HG03521 (cell line): Measurements from ENCODE around the gene INPP5A.
"Not testable (repeated sequence)": the region's sequence is repeated elsewhere in the genome, so short reads cannot be mapped to it uniquely, and the experiment has no call there.

Experiments
- ATAC-seq: cut with Tn5 transposase; IDR thresholded peaks from one replicate; pipeline ENCODE4 v1.9.1; 2021; ENCODE audit warnings: mild to moderate bottlenecking, moderate library complexity; ENCODE audit not compliant: unreplicated experiment

INPP5A gene, protein sequence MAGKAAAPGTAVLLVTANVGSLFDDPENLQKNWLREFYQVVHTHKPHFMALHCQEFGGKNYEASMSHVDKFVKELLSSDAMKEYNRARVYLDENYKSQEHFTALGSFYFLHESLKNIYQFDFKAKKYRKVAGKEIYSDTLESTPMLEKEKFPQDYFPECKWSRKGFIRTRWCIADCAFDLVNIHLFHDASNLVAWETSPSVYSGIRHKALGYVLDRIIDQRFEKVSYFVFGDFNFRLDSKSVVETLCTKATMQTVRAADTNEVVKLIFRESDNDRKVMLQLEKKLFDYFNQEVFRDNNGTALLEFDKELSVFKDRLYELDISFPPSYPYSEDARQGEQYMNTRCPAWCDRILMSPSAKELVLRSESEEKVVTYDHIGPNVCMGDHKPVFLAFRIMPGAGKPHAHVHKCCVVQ

DNA sequence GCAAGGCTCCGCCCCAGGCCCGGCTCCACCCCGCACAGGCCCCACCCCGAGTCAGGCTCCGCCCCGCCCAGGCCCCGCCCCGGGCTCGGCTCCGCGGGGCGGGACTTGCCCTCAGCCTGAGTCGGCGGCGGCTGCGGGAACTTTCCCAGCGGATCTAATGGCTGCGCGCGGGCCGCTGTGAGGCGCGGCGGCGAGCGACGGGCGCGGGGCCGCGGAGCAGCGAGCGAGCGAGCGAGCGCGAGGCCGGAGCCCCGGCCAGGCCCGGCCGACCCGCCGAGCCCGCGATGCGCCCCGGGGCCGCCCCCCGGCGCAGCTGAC is at the start of gene INPP5A:
TSS of gene INPP5A (plus strand) at position 104 of the 318 bp plus-strand sequence. CDS start 310 bp downstream, outside the sequence.
- ATAC-seq = peak; percentile 70

DNA sequence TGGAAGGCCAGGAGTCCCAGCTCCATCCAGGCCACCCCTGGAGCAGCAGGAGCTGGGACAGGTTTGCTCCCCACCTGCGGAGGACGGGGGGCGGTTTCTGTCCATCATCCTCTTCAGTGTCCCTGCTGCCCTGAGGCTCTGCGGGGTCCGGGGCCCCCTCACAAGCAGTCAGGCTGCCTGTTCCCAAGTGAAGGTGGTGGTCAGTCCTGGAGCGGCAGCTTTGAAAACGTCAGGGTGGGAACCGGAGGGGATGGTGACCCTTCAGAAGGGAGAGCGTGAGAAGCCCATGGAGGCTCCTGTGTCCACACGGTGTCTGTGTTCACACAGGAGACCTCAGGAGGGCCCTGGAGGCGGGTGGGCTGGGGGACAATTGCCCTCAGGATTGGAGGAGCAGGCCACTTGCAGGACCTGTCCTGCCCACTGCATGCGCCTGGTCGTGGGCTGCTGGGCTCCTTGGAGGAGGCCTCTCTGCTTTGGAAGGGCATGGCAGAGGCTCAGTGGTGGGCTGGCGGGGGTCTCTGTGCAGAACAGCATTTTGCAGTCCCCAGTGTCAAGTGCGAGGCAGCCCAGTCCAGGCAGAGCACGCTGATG is 49.3 kb upstream of the INPP5A start:
- ATAC-seq = no peak

DNA sequence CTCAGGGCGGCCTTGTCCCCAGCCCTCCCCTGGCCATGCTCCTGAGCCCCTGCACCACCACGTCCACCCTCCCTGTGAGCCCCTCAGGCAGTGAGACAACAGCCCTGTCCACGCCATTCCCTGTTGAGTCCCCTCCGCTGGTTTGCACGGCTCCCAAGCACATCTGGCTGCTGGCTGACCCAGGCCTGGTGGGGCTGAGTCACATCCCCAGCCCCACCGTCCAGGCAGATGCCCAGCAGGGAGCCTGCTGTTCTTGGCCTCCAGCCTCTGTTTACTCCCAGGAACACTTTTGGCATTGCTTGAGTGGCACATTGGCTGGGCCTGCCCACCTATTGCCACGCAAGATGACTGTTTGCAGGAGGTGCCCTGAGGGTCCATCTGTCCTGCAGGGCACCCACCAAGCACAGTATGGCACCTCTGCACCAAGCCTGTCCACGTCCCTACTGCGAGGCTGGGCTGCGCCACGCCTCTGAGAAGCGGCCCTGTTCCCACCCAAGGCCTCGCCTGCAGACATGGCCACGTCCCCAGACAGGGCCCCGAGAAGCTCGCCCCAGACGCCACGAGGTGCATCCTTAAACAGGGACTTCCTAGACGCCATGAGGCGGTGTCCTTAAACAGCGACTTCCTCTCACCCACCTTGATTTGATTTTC is 48.4 kb upstream of the INPP5A start:
- no peak for ATAC-seq

DNA sequence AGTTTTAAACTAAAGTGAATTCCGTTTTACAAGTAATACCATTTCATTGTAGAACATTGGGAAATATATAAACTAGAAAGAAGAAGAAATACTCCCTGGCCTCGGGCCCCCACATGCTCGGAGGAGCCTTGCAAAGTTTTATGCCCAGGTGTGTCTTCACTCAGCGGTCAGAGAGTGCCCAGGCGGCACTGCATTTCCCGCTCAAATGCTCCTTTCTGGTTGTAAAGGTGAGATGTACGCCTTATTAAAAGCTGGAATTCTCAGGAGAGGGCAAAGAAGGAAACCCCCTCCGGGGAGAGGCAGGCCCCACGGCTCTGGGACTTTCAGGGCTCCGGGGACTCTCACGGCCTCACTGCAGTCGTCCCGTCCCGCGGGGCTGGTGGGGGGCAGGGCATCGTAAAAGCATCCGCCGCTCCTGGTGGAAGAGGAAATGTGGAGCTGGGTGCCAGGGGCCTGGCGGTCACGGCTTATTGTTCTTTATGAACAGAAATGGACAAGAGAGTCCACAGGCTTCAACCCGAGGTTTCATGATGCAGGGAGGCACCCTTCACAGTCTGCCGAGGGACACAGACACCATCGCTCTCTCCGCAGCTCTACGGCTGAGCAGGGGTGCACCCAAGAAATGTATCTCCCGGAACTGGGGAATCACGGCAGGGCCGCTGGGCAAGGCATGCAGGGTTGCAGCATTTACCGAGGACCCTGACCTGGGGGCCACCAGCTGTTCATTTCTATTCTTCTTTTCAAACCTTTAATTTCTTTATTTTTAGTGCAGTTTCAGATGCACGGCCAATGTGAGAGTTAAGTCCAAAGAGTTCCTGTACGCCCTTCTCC is 47.7 kb upstream of the INPP5A start:
- no peak for ATAC-seq

DNA sequence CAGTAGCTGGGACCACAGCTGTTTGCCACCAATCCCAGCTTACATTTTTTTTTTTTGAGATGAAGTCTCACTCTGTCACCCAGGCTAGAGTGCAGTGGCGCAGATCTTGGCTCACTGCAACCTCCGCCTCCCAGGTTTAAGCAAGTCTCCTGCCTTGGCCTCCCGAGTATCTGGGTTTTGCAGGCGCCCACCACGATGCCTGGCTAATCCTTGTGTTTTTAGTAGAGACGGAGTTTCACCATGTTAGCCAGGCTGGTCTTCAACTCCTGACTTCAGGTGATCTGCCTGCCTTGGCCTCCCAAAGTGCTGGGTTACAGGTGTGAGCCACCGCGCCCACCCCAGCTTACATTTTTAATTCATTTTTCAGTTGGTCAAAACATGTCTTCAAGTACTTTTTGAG is 46.1 kb upstream of the INPP5A start:
- ATAC-seq = not testable (repeated sequence)

DNA sequence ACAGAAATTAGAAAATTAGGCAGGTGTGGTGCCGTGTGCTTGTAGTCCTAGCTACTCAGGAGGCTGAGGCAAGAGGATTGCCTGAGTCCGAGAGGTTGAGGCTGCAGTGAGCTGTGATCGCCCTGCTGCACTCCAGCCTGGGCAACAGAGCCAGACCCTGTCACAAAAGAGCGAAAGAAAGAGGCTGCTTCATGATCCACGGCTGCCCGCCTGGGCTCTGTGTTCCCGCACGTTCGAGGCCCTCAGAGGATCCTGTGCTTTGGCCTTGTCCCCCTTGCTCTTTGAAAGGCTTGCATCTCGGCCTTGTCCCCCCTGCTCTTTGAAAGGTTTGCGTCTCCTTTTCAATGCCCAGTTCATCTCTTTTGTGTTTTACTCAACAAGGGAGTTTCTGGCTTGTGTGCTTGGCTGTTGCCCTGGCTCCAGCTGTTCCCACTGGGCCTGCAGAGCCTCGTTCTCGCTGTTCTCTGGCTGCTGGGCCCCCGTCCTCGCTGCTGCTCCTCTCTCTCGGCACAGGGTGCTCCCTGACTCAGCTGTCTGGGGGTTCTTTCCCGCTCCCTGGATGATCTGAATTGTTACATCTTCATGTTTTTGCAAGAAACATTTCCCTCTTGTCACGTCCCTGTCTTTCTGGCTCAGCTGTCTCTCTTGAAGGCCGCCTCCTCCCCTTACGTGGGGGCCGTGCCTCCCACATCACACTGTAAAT is 45.1 kb upstream of the INPP5A start:
- ATAC-seq = no peak

DNA sequence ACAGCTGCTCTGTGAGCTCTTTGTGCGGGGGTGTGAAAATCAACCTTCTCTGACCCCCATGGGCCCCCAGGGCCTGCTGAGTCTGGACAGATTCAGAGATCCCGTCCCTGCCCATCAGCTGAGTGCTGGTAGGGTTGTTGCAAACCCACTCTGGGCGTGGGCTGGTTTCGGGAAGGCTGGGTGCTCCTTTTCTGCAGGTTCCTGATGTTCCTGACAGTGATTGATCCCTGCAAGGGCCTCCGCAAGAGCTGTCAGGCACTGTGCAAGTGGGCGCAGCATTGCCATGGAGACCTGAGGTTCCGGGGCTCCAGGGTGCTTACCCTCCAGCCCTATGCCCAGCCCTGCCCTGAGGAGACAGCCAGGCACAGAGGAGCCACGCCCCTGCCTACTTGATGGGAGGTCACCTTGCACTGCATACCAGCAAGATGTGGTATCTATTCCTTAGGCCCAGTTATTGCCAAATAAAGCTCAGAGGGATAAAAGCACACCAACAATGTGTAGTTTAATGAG is 44.3 kb upstream of the INPP5A start:
- no peak for ATAC-seq

DNA sequence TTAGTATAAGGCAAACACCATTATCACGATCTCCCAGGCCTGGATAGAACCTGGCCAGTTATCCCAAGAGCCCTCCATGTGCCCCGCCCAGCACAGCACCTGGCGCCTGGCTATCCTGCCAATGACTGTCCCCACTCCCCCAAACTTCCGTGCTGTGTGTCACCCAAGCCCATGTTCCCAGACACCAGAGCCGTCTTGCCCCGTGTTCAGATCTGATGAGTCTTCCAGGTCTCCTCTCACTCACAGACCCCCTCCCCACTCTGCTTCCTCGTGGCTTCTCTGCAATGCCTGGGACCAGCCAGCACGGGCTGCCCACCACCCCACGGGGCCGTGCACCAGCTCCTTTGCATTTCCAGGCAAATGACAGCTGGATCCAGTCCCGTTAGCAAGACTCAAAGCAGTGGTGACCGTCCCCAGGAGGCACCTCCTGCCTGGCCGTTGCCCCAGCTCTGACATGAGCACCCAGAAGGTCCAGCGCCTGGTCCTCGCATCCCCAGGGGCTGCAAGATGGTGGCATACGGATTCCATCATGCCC is 43.8 kb upstream of the INPP5A start:
- ATAC-seq = no peak

DNA sequence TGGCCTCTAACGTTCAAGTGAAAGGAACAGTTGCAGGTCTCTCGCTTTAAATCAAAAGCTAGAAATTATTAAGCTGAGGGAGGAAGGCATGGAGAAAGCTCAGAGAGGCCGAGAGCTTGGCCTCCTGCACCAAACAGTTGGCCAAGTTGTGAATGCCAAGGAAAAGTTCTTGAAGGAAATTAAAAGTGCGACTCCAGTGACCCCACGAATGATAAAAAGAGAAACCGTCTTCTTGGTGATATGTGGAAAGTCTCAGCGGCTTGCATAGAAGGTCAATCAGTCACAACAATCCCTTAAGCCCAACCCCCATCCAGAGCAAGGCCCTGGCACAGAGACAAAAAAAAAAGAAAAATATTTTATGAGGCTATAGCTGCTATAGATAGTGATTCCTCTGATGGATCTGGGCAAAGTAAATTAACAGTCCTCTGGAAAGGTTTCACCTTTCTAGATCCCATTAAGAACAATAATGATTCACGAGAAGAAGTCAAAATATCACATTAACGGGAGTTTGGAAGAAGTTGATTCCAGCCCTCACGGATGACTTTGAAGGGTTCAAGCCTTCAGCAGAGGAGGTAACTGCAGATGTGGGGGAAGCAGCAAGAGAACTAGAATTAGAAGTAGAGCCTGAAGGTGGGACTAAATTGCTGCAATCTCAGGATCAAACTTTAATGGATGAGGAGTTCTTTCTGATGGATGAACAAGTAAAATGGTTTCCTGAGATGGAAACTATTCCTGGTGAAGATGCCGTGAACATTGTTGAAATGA is 42.5 kb upstream of the INPP5A start:
- ATAC-seq = no peak

DNA sequence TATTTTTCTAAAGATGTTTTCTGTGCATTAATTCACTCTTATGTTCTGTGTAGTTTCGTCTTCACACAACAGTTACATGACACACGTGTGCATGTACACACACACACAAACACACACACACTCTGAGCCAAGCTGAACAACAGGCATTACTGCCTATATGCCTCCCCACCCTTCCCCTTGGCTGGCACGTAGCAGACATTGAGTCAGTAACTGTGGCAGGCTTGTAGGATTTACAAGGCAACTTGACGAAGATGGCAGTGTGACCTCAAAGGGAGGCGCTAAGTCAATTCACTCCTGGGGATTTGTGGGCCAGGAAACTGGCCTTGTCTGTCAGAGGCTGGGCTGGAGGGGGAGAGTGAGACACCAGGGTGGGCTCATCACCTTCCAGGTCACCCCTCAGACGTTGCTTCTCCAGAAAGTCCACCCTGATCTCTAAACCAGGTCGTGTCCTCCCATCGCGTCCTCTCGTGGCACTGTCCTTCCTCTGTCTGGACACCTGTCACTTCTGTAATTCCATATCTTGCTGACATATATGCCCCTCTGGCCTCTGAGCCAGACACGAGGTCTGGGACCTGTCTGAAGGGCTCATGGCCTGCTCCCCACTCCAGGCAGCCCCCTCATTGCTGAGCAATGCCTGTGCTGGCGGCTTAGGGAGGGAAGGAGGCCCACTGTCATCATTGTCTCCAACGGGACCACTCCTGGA is 41.1 kb upstream of the INPP5A start:
- ATAC-seq = no peak

DNA sequence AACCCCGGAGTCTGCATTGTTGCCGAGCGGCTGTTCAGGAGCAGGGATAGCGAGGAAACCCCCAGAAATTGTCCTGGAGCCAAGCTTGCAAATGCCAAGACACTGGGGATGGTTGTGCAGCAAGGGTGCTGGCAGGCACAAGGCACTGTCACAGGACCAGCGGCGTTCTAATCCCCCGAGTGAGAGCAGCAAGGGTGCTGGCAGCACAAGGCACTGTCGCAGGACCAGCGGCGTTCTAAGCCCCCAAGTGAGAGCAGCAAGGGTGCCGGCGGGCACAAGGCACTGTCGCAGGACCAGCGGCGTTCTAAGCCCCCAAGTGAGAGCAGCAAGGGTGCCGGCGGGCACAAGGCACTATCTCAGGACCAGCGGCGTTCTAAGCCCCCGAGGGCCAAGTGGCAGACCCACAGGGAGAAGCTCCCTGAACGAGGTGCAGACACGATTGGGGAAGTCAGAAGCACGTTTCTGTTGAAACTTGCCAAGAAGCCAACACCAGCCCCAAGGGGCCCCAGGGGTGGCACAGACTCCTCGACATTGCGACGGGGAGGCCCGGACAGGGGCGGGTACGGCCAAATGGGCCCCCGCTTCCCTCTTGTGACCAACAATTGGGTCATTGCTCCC is 40.4 kb upstream of the INPP5A start:
- no peak for ATAC-seq

DNA sequence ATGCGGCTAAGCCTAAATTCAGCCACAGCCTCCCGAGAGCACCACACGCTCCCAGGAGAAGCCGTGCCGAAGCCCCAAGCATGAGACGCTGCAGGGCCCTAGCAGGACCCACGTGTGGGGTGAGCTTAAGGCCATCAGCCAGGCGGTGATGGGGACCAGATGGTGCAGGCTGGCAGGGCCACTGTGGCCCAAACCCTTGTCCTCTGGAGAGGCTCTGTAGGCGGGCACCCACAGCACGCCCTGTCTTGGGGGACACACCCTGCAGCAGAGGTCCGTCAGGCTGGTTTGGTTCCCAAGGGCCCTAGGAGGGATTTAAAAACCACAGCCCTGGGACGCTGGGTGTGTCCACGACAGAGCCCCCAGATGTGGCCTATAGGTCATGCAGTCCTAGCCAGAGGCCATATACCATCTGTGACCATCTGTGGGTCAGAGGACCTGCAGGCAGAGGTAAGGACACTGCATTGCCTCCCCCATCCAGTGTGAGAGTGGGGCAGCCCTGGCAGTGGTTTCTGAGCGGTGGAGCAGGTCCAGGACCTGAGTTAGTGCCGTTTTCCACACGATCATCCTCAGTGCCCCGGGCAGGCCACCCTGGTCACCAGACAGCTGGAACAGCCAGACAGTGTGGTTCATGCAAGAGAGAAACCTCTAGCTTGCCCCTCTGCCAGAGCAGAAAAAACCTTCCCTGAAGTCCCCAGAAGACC is 39.6 kb upstream of the INPP5A start:
- ATAC-seq = no peak

DNA sequence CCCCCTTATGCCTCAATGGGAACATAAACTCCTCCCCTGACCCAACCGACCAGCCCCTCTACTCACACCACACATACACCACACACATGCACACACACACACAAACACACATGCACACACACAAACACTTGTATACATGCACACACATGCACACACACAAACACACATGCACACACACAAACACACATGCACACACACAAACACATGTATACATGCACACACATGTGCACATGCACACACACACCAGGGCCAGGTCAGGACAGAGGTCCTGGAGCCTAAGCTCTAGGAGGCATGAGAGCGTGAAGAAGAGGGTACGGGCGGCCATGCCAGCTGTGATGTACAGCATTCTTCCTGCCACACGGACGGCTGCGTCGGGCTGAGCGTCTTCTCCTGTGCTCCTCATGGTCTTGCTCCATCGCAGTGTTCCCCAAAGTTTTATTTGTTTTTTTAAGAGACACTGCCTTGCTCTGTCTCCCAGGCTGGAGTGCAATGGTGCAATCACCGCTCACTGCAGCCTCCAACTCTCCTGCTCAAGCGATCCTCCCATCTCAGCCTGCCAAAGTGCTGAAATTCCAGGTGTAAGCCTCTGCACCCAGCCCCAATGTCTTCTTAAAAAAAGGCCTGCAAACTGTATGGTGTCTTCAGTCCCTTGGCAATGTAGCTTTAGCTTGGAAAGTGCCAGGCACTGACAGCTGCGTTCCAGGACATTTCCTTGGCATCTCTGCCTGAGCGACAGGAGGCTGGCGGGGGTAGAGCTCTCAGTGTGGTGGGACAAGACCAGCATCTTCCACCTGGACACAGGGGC is 38.8 kb upstream of the INPP5A start:
- no peak for ATAC-seq

DNA sequence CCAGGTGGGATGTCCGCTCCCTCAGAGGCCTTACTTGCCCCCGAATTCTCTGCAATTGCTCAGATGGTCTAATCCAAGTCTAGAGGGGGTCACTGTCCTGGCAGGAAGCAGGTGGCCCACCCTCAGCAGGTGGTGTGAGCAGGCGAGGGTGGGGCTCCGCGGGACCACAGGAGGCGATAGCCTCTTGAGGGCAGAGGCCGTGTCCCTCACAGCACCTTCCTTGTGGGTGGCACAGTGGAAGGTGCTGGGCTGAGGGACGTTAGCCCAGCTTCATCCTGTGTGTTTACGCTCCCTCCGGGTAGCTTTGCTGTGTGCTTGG is 38.3 kb upstream of the INPP5A start:
- no peak for ATAC-seq

DNA sequence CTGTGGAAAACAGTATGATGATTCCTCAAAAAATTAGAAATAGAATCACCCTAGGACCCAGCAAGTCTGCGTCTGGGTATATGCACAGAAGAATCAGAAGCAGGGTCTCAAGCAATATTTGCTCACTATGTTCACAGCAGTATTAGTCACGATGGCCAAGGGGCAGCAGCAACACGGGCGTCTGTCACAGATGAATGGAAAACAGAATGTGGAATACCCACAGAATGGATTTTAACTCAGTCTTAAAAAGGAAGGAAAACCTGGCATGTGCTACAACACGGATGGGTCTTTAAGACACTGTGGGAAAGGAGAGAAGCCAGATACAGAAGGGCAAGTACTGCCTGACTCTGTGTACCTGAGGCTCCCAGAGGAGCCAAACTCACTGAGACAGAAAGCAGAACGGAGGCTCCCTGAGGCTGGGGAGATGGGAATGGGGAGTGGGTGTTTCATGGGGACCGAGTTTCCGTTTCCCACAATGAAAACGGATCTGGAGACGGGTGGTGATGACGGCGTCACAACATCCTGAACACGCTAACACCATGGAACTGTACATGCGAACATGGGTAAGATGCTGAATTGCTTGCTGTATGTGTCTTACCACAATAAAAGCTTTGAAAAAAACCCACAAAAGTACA is 36.7 kb upstream of the INPP5A start:
- ATAC-seq = no peak

DNA sequence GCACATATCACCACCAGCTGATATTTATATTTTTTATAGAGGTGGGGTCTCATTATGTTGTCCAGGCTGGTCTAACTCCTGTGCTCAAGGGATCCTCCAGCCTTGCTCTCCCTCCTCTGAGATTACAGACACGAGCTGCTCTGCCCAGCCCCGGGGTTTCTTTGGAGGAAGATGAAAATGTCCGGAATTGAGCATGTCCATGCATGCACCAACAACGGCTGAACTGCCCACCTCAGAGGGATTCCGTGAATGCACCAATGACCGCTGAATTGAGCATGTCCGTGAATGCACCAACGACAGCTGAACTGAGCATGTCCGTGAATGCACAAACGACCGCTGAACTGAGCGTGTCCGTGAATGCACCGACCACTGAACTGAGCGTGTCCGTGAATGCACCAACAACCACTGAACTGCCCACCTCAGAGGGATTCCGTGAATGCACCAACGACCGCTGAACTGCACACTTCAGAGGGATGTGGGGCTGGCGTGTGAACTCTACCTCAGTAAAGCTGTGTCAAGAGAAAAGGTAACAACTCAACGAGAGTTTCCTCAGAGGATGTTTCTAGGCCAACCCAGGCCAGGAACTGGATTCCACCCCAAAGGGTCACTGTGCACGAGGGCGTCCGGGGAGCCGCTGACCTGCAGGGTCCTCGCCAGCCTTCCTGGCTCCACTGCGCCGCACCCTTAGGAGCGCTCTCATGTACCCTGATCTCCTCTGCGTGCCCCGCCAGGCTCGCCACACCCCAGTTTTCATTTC is 34.9 kb upstream of the INPP5A start:
- no peak for ATAC-seq
